Stomach (tissue), 9 donors: ENCODE results near the gene RASA3. TPM values are rescaled to one million over a fixed set of nuclear protein-coding genes. Genes with fewer than 3 reads are reported as not detected.

Experiments
- DNase-seq, 2 donors: peaks; one replicate each; pipeline versions ENCODE4 v3.0.0 to v3.0.0-alpha.2; 2013 to 2019
- H3K27ac ChIP-seq, 5 donors: fragments of 200-600 bp in 4 of 5; sonication (generic) in 4 of 5; one replicate each; pipeline ENCODE4 v1.5.1; 2013 to 2019; ENCODE audit warnings: mild to moderate bottlenecking in 1 of 5, moderate library complexity in 1 of 5
- H3K27me3 ChIP-seq, 3 donors: fragments of 200-600 bp; sonication (generic); one replicate each; pipeline ENCODE4 v1.5.1; 2017 to 2019; ENCODE audit warnings: mixed run types in 1 of 3
- H3K36me3 ChIP-seq, 4 donors: fragments of 200-600 bp; sonication (generic); 1 replicate in 3 of 4; 2 replicates in 1 of 4; pipeline ENCODE4 v1.5.1; 2016 to 2019
- H3K4me1 ChIP-seq, 4 donors: fragments of 200-600 bp; sonication (generic); one replicate each; pipeline ENCODE4 v1.5.1; 2016 to 2019
- H3K4me3 ChIP-seq, 4 donors: fragments of 200-600 bp; sonication (generic) in 3 of 4; one replicate each; pipeline ENCODE4 v1.5.1; 2016 to 2019; ENCODE audit warnings: mild to moderate bottlenecking in 1 of 4
- H3K9me3 ChIP-seq, 4 donors: fragments of 200-600 bp; sonication (generic); one replicate each; pipeline ENCODE4 v1.5.1; 2016 to 2019
- CTCF ChIP-seq, 7 experiments: fragments of 450-650 bp in 4 of 7; fragments of 200-600 bp in 3 of 7; sonication (generic) in 3 of 7; IDR thresholded peaks; one replicate each; pipeline ENCODE4 v1.5.1; 2016 to 2019; ENCODE audit warnings: antibody characterized with exemption in 7 of 7, control low read depth in 2 of 7, mild to moderate bottlenecking in 1 of 7
- EP300 ChIP-seq: sonication (generic); formaldehyde crosslinking; IDR thresholded peaks from one replicate; pipeline ENCODE4 v1.6.1; 2017; ENCODE audit warnings: antibody characterized with exemption
- POLR2A ChIP-seq, 4 donors: fragments of 450-650 bp; IDR thresholded peaks; one replicate each; pipeline ENCODE4 v1.6.1; 2016; ENCODE audit warnings: antibody characterized with exemption in 4 of 4, control low read depth in 2 of 4, mild to moderate bottlenecking in 1 of 4, moderate library complexity in 1 of 4
- POLR2AphosphoS5 ChIP-seq, 3 donors: sonication (generic); formaldehyde crosslinking; IDR thresholded peaks; one replicate each; pipeline ENCODE4 v1.6.1; 2016; ENCODE audit warnings: antibody characterized with exemption in 3 of 3
- WGBS, 5 donors: extraction: QIAGEN DNeasy Blood & Tissue Kit in 3 of 5; methylation state at CpG; one replicate each; pipeline versions ENCODE4 v1.1.5 to v1.1.7; 2013 to 2018; 5-methylcytosine and 5-hydroxymethylcytosine counted together
- intact Hi-C: fragments of 100-400 bp; cut with DNase I; formaldehyde crosslinking; loops from one replicate; pipeline ENCODE4 v1.15.1; 2023; ENCODE audit warnings: low total_unique reads
- polyA plus RNA-seq, 3 donors: library from polyadenylated mRNA; stranded (reverse); fragments of 200-250 nt; gene quantifications; one replicate each; pipeline ENCODE4 v1.2.3, GENCODE V29; 2013
- total RNA-seq, 5 donors: library from RNA; depleted of rRNA; stranded (reverse); fragments of >200 nt; gene quantifications; one replicate each; pipeline versions ENCODE4 v1.1.0 to v1.2.3, GENCODE V29; 2014 to 2016
- donor health status: healthy with polysubstance abuse.
- donor health status: Bipolar disorder and iron deficiency.
- donor health status: healthy.

RASA3 gene
- total and polyA plus RNA-seq, 8 donors: 3.7 to 22.3 (median 7.9) TPM

- WGBS, 5 donors: 90 to 95% (median 94%) methylated on average over 17 to 21 of the region's 21 CpGs
- H3K27me3 ChIP-seq: no peaks in the 10 kb centered on the region
- intact Hi-C loops: no loop called here
- peaks cover 3 to 14% (median 8%) of the 10 kb centered on the region in 4 donors for H3K4me1 ChIP-seq
- peaks cover 0 to 24% (median 16%) of the 10 kb centered on the region in 4 donors for H3K36me3 ChIP-seq
- no peak overlapping the region for H3K4me3 ChIP-seq
- peaks cover 0 to 5% (median 0%) of the 10 kb centered on the region in 4 donors for H3K9me3 ChIP-seq
- DNase-seq: no peak
- TF ChIP-seq POLR2A (IDR thresholded peaks at IDR 0.05) (no peak), EP300 (no peak), CTCF (IDR thresholded peaks at IDR 0.05) (no peak), POLR2AphosphoS5 (IDR thresholded peaks at IDR 0.05) (no peak)
- no peak overlapping the region for H3K27ac ChIP-seq
Observed at GRCh38 chr13:113964251-113964995, 168.0 kb downstream of the RASA3 start.

GRCh38 chr13:113963376-113963775 lies 169.0 kb downstream of the RASA3 start:
- peaks cover 0 to 5% (median 0%) of the 10 kb centered on the region in 4 donors for H3K9me3 ChIP-seq
- H3K27ac ChIP-seq: no peak overlapping the region
- peaks cover 0 to 24% (median 16%) of the 10 kb centered on the region in 4 donors for H3K36me3 ChIP-seq
- peaks cover under 1 to 4% (median 1%) of the 10 kb centered on the region in 4 donors for H3K4me1 ChIP-seq
- TF ChIP-seq POLR2AphosphoS5 (IDR thresholded peaks at IDR 0.05) (no peak), EP300 (no peak), POLR2A (IDR thresholded peaks at IDR 0.05) (no peak), CTCF (IDR thresholded peaks at IDR 0.05) (no peak)
- 83 to 97% (median 91%) methylated on average over 15 to 16 of the region's 16 CpGs for WGBS, 5 donors
- no peaks in the 10 kb centered on the region for H3K27me3 ChIP-seq
- DNase-seq: no peak
- no peak overlapping the region for H3K4me3 ChIP-seq
- intact Hi-C loops: no loop called here

- H3K36me3 ChIP-seq: peaks cover 0 to 22% (median 15%) of the 10 kb centered on the region in 4 donors
- TF ChIP-seq EP300: no peak
- no peak for TF ChIP-seq POLR2A (IDR thresholded peaks at IDR 0.05)
- TF ChIP-seq CTCF (IDR thresholded peaks at IDR 0.05): no peak
- TF ChIP-seq POLR2AphosphoS5 (IDR thresholded peaks at IDR 0.05): no peak
- no peak for DNase-seq
- H3K27me3 ChIP-seq: no peaks in the 10 kb centered on the region
- no peak overlapping the region for H3K27ac ChIP-seq
- H3K9me3 ChIP-seq: peaks cover 0 to 5% (median 0%) of the 10 kb centered on the region in 4 donors
- H3K4me1 ChIP-seq: no peaks in the 10 kb centered on the region
- intact Hi-C loops: no loop called here
- no peak overlapping the region for H3K4me3 ChIP-seq
- 89 to 95% (median 92%) methylated on average over 8 to 17 of the region's 17 CpGs for WGBS, 5 donors
Observed at GRCh38 chr13:113962975-113963374, 169.4 kb downstream of the RASA3 start.

- intact Hi-C loops: no loop called here
- TF ChIP-seq POLR2AphosphoS5 (IDR thresholded peaks at IDR 0.05) (no peak), CTCF (IDR thresholded peaks at IDR 0.05) (no peak), EP300 (no peak), POLR2A (IDR thresholded peaks at IDR 0.05) (no peak)
- Histone ChIP-seq H3K36me3 (peaks cover 0 to 17% (median 9%) of the 10 kb centered on the region in 4 donors), H3K27me3 (no peaks in the 10 kb centered on the region), H3K27ac (no peak overlapping the region), H3K4me1 (no peaks in the 10 kb centered on the region), H3K9me3 (peaks cover 0 to 5% (median 0%) of the 10 kb centered on the region in 4 donors), H3K4me3 (no peak overlapping the region)
- WGBS, 5 donors: 80 to 94% (median 90%) methylated on average over 11 of the region's 11 CpGs
- DNase-seq: no peak
Observed at GRCh38 chr13:113962386-113962785, 170.0 kb downstream of the RASA3 start.
